Stimulated activated effector memory CD8-positive, alpha-beta T cell treated with anti-CD3 and anti-CD28 coated beads, Interleukin-12 subunit alpha, Interleukin-12 subunit beta, amount 100 ng/mL, for 72 hours (primary cell): ENCODE results near the gene NAP1L1.

Experiments
- ATAC-seq: fragments of 150-1000 bp; cut with Tn5 transposase; 2 replicates; pipeline ENCODE4 v1.10.0; 2021
- DNase-seq, 2 donors: peaks; one replicate each; pipeline ENCODE4 v3.0.0; 2021 to 2022; ENCODE audit warnings: low spot score in 2 of 2
- H3K27ac Mint-ChIP-seq: one replicate; pipeline ENCODE4 v1.8.0; 2022; ENCODE audit warnings: mild to moderate bottlenecking, mixed read lengths
- H3K36me3 Mint-ChIP-seq: one replicate; pipeline ENCODE4 v1.8.0; 2022; ENCODE audit warnings: mild to moderate bottlenecking, mixed read lengths
- H3K4me1 Mint-ChIP-seq: one replicate; pipeline ENCODE4 v1.8.0; 2022; ENCODE audit warnings: mixed read lengths
- H3K4me3 Mint-ChIP-seq: one replicate; pipeline ENCODE4 v1.8.0; 2022; ENCODE audit warnings: mild to moderate bottlenecking, mixed read lengths
- H3K9me3 Mint-ChIP-seq: one replicate; pipeline ENCODE4 v1.8.0; 2022; ENCODE audit warnings: mixed read lengths

NAP1L1 gene

DNA sequence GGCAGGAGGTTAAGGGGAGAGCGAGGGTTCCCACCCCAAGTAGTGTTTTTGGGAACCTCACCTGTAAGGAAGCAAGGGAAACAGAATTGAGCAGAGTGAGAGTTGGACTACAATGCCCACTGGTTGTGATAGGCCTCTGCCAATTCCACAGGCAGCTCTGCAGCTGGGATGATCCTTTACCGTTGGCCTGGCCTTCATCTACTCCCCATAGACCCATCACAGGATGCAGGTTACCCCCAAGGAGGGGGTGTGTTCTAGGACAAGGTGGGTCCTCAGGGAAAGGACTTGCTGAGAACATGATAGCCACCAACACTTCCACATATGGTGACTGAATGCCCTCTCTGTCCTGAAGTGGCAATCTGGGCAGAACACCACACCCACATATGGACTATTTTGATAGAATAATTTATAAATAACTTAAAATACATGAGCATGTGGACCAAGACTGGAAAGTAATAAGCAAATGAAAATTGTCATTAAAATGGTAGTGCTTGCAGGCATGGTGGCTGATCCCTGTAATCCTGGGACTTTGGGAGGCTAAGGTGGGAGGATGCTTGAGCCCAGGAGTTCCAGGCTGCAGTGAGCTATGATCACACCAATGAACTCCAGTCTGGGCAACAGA is 61.3 kb downstream of the NAP1L1 start:
- no peak for DNase-seq
- Mint-ChIP-seq H3K27ac (peak overlapping the region; percentile 100), H3K4me1 (peaks cover 68% of the 10 kb centered on the region), H3K36me3 (peaks cover 40% of the 10 kb centered on the region), H3K4me3 (no peak overlapping the region), H3K9me3 (no peaks in the 10 kb centered on the region)
- ATAC-seq, result no peak

DNA sequence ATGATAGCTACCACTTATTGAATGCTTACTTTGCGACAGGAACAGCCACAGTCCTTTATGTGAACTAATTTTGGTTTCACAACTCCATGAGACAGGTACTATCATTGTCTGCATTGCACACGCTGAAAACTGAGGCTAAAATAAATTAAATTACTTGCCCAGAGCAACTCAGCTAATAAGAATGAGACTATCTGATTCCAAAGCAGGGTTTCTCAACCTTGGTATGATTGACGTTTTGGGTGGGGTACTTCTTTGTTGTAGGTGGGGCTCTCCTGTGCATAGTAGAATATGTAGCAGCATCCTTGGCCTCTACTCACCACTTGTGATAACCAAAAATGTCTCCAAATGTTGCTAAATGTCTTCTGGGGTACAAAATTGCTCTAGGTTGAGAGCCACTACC is 62.0 kb downstream of the NAP1L1 start:
- no peak overlapping the region for H3K4me3 Mint-ChIP-seq
- H3K36me3 Mint-ChIP-seq, result peaks cover 34% of the 10 kb centered on the region
- no peaks in the 10 kb centered on the region for H3K9me3 Mint-ChIP-seq
- ATAC-seq (no peak), DNase-seq (no peak)
- H3K27ac Mint-ChIP-seq, result peak overlapping the region; percentile 100
- H3K4me1 Mint-ChIP-seq, result peaks cover 71% of the 10 kb centered on the region

DNA sequence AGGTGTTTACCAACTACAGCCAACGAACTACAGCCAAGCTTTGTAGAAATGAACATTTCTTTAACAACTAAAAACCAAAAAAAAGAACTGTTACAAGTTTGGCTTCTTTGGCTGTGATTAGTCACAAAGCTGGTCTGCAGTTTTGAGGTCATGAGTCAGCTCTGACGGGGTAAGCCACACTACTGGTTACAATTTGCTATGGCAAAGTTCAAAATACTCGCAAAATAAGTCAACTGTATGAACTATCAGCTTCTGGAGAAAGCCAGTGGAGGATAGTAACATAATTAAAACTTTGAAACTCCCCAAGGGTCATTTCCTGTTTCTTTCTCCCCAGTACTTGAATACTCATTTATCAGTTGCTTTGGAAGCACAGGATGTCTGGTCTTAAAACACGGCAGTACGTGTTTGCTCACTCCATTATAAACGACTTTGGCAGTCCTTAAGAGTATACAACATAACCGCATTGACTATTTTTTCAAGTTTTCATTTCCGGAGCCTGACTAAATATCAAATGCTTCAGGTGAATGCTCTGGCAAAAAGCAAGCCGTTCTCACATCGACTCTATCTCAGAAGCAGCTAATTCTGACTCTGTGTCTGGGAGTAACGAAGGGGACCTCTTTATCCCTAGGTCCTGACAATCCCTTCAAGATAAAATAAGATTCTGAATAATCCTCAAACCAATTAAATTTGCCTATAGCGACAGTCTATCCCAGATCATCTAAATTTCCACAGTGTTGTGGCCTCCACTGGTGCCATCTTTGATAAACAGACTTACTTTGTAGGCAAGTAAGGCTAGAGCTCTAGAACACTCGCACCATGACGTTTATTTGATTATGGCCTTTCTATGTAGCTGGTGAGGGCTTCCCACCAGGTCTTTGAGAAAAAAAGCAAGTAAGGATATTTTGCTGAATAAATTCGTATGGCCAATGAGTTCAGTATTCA is 63.5 kb downstream of the NAP1L1 start:
- H3K9me3 Mint-ChIP-seq, result no peaks in the 10 kb centered on the region
- H3K4me3 Mint-ChIP-seq, result peak overlapping the region; percentile 68
- H3K4me1 Mint-ChIP-seq, result peaks cover 72% of the 10 kb centered on the region
- DNase-seq, result peak; percentile 37 to 83
- H3K27ac Mint-ChIP-seq, result peak overlapping the region; percentile 100
- peak; percentile 90 for ATAC-seq
- H3K36me3 Mint-ChIP-seq, result peaks cover 19% of the 10 kb centered on the region

DNA sequence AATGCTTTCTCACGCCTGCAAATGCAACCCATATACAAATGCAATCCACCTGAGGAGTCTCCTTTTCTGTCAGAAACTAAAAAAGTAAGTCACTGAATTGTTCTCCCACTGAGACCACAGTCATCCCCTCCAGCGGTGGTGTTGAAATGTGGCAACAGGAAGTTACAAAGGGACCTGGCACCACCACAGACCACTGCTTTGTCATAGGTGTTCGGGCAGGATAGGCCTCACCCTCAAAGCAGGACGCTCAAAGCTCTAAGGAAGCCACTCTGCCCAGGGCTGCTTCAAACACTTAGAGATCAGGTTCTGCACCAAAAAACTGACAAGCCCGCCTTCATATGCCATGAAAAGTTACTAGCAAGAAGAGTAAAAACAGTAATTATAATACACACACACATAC is 64.2 kb downstream of the NAP1L1 start:
- peak; percentile 56 to 91 for DNase-seq
- peaks cover 72% of the 10 kb centered on the region for H3K4me1 Mint-ChIP-seq
- peak overlapping the region; percentile 68 for H3K4me3 Mint-ChIP-seq
- peak overlapping the region; percentile 100 for H3K27ac Mint-ChIP-seq
- peak; percentile 93 for ATAC-seq
- no peaks in the 10 kb centered on the region for H3K9me3 Mint-ChIP-seq
- peaks cover 12% of the 10 kb centered on the region for H3K36me3 Mint-ChIP-seq

DNA sequence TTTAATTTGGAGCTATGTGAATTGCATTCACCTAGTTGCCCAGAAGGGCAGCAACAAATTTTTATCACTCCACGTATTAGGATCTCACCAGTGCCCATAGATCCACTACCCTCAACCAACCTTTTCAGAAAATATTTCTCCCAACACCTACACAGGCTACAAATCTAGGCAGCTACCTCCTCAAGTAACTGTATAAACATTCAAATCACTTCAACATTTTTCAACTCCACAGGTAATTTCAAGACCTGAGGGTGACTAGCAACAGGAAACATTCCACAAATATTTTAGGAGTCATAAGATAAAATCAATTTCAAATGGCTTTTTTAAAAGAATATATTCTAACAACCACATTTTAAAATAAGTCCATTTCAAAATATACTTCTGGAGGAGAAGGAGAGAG is 65.8 kb downstream of the NAP1L1 start:
- ATAC-seq, result no peak
- H3K4me1 Mint-ChIP-seq, result peaks cover 63% of the 10 kb centered on the region
- H3K4me3 Mint-ChIP-seq, result peak overlapping the region; percentile 68
- peaks cover 12% of the 10 kb centered on the region for H3K36me3 Mint-ChIP-seq
- no peaks in the 10 kb centered on the region for H3K9me3 Mint-ChIP-seq
- peak overlapping the region; percentile 100 for H3K27ac Mint-ChIP-seq
- DNase-seq, result no peak

DNA sequence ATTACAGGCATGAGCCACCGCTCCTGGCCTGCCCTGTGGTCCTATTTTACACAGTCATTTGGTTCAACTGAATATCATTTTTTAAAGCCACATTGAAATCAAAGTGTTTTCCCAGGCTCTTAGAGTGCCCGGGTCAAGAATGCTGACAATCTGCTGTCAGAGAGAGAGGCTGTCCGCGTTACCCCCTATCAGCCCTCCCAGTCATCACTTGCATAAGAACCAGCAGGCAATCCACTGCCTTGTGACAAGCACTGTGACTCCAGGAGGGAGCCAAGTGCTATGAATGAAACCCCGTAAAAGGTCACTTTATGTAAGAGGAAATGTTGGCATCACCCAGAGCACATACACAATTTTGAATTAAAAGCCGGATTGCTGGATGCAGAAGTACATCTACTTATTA is 66.4 kb downstream of the NAP1L1 start:
- Mint-ChIP-seq H3K27ac (peak overlapping the region; percentile 100), H3K4me3 (no peak overlapping the region), H3K4me1 (peaks cover 62% of the 10 kb centered on the region), H3K9me3 (no peaks in the 10 kb centered on the region), H3K36me3 (peaks cover 12% of the 10 kb centered on the region)
- ATAC-seq (no peak), DNase-seq (no peak)

DNA sequence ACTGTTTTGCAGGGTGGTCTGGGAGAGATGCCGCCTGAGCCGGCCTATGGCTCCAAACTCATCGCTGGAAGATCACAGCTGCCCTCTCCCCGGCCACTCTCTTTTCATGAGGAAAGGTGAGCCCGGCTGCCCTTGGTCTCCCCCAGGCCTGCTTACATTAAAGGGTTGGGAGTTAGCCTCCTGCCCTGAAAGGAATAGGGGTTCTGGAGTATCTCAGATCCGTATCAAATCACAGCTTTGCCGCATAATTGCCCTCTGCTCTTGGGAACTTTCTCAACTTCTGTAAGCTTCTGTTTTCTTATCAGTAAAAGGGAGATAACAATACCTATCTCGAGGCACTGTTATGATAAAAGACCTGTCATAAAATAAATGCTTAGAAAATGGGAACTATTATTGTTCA is 70.5 kb downstream of the NAP1L1 start:
- ATAC-seq, result no peak
- Mint-ChIP-seq H3K9me3 (no peaks in the 10 kb centered on the region), H3K36me3 (no peaks in the 10 kb centered on the region), H3K4me3 (no peak overlapping the region), H3K4me1 (peaks cover 27% of the 10 kb centered on the region), H3K27ac (no peak overlapping the region)
- no peak for DNase-seq

DNA sequence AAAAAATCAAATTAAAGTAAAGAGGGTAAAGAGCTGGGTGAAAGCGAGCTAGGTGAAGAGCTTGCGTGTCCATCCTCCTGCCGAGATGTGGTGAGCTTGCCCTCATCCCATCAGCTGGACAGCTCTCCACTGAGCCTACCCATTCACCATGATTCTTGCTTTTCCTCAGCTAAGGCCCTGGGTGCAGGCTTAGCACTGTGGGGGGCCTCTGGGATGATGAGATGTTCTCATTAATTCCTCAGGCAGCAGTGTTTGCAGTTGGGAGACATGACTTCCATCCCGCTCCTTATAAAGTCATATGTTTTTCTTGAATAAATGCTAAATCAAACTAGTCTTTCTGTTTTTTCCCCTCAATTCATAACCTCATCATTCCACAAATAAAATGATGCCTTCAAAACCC is 70.9 kb downstream of the NAP1L1 start:
- no peak overlapping the region for H3K27ac Mint-ChIP-seq
- H3K9me3 Mint-ChIP-seq, result no peaks in the 10 kb centered on the region
- no peak overlapping the region for H3K4me3 Mint-ChIP-seq
- DNase-seq, result no peak
- no peak for ATAC-seq
- H3K4me1 Mint-ChIP-seq, result peaks cover 23% of the 10 kb centered on the region
- no peaks in the 10 kb centered on the region for H3K36me3 Mint-ChIP-seq

DNA sequence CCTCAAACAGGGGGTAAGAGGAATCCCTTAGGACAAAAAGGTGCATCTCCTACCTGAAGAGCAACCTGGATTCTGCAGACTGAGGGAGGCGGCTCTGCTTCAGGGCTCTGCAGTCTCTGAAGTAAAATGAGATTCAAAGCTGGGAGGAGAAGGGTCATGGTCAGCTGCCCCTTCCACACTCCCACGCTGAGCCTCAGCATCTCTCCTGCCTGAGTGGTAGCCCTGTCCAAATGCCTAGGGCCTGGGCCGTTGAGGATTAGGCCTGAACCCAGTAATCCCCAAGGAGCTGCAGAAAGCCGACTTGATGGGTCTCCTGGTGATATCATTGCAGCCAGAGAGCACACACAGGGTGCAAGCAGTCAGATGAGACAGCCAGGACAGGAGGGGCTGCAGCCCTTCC is 71.8 kb downstream of the NAP1L1 start:
- Mint-ChIP-seq H3K27ac (no peak overlapping the region), H3K36me3 (no peaks in the 10 kb centered on the region), H3K4me3 (no peak overlapping the region), H3K9me3 (no peaks in the 10 kb centered on the region), H3K4me1 (peaks cover 15% of the 10 kb centered on the region)
- DNase-seq (no peak), ATAC-seq (no peak)

DNA sequence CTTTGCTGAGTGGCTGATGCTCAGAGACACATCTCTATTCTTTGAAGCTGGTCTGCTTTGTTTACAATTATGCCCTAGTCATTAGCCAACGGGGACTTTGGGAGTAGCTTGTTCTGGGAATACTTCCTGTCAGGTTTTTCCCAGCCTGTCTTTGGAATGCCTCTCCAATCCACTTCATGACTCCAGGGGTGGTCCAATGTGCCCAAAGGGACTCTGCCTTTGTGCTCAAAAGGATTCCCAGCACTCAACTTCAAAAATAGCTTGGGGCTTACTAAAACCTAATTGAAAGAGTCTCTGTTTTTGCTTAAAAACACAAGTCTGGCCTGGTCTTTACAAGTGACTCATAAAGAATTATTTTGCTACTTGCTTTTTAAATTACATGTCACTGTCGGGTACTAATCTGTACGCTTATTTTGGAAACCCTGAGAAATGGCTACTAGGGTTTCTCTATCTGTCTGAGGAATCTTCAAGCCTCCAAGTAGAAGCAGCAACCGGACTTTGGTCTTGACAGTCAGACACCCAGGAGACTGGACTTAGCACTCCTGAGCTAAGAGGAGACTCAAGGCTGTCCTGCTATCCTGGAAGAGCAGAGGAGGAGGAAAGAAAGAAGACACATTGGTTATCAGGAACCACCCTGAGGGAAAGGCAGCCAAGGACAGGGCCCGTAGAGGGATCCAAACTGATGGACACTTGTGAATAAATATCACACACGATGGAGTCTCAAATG is 73.6 kb downstream of the NAP1L1 start:
- H3K27ac Mint-ChIP-seq, result peak overlapping the region; percentile 66
- DNase-seq (no peak), ATAC-seq (no peak)
- H3K4me1 Mint-ChIP-seq, result peaks cover 10% of the 10 kb centered on the region
- H3K36me3 Mint-ChIP-seq, result no peaks in the 10 kb centered on the region
- no peak overlapping the region for H3K4me3 Mint-ChIP-seq
- H3K9me3 Mint-ChIP-seq, result no peaks in the 10 kb centered on the region

DNA sequence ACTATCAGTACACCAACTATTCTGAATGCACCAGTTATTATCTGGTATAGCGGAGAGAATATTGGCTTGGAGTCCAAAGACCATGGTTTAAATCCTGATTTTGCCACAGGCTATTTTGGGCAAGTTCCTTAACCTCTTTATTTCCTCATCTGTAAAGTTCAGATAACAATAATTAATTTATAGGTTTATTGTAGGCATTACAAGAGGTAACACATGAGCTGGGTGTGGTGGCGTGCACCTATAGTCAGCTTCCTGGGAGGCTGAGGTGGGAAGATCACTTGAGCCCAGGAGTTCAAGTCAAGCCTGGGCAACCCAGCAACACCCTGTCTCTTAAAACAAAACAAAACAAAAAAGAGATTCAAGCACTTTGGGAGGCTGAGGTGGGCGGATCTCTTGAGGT is 76.1 kb downstream of the NAP1L1 start:
- no peak for ATAC-seq
- no peak for DNase-seq
- Mint-ChIP-seq H3K4me3 (no peak overlapping the region), H3K27ac (no peak overlapping the region), H3K36me3 (no peaks in the 10 kb centered on the region), H3K4me1 (no peaks in the 10 kb centered on the region), H3K9me3 (peaks cover 4% of the 10 kb centered on the region)

DNA sequence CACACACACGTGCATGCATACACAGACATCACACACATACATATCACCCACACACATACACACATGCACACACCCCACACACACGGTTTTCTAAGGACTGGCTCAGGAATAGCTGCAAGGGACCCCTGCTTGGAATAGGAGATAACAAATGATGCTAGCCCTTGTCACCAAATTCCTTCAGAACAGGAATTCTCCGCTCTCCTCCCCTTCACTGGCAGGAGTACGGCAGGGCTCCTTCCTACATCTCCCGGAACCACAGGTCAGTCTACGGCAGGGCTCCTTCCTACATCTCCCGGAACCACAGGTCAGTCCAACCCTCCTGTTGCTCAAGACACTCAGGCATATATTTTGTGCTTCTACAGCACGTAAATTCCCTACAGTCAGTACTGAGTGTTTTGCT is 76.8 kb downstream of the NAP1L1 start:
- Mint-ChIP-seq H3K36me3 (no peaks in the 10 kb centered on the region), H3K4me1 (no peaks in the 10 kb centered on the region), H3K27ac (no peak overlapping the region), H3K9me3 (peaks cover 4% of the 10 kb centered on the region), H3K4me3 (no peak overlapping the region)
- no peak for DNase-seq
- ATAC-seq, result no peak

DNA sequence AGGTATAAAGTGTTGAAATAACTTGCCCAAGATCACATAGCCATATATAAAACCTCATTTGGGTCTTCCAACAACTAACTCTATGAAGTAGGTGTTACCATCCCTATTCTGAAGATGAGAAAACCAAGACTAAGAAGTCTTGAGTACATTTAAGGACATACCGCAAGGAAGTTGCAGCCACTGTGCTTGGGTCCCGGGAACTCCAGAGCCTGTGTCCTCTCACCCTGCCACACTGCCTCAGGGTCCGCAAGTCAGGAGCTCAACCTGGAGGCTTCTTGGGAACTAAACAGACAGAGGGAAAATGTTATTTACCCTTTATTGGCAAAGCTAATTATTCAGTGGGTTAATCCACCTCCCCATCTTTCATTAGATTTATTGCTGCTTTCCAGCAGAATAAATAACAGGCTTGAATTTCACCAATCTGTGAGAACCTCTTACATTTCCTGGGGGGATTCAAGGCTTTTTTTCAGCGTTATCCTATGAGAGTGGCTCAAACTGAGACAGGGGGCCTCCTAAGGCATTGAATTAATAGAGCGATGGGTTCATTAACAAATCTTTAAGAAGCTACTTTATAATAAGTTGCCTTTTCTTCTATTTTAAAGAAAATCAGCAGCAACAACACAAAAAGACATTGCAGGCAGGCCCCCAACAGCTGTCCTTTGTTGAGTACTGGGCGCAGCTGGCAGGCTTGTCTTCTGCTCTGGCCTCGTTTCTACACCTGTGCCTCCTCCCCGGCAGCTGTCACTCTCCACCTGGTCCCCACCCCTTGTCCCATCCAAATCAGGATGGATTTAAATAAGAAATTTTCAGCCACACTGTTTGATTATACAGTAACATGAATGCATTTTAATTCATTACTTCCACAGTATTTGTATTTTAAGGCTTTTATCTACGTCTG is 78.2 kb downstream of the NAP1L1 start:
- Mint-ChIP-seq H3K4me1 (no peaks in the 10 kb centered on the region), H3K27ac (no peak overlapping the region), H3K36me3 (no peaks in the 10 kb centered on the region), H3K4me3 (no peak overlapping the region), H3K9me3 (peaks cover 4% of the 10 kb centered on the region)
- no peak for ATAC-seq
- DNase-seq, result no peak

DNA sequence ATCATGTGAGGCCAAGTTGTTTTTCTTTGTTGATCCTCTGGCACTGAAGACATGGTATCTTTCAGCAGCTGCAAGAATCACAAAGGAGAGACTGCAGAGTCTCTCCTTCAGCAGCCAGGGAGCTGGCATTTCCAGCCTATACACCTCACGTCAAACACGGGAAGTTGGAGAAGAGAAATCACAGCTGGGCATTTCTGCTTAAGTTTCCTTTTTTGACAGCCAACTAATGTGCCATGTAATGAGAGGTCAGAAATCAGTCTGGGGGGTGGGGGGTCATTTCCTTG is 81.2 kb downstream of the NAP1L1 start:
- ATAC-seq, result no peak
- H3K27ac Mint-ChIP-seq, result no peak overlapping the region
- H3K4me1 Mint-ChIP-seq, result no peaks in the 10 kb centered on the region
- H3K4me3 Mint-ChIP-seq, result no peak overlapping the region
- H3K36me3 Mint-ChIP-seq, result no peaks in the 10 kb centered on the region
- peaks cover 4% of the 10 kb centered on the region for H3K9me3 Mint-ChIP-seq
- DNase-seq, result no peak
